Measurements from ENCODE around the gene C1orf87.

The C1orf87 gene, protein sequence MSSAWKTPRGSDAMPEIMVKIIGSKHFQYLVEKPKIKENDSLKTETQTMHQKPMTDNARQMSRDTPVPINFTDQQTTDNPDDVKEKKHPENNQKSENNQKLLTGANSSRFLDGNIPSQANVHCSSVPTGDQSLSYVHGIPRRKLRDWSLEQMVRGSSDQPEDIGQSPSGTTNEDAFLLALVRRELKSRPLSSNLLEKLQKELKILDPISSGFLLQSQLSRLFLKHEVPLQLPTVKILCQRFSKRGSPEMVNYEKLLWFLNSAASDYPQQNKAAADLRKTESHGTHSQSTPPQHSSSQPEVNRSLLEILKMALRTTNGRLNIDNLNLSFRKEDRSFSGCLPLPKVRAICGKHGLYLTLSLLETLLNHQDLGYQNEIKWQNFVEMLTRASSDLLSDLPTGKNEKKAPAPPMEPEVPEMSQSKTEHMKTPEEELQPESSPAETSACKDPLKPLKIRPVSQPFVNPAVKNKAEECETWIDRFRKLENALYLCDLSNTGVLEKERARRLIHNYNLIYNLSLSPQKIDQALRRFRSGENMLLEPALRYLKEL

DNA sequence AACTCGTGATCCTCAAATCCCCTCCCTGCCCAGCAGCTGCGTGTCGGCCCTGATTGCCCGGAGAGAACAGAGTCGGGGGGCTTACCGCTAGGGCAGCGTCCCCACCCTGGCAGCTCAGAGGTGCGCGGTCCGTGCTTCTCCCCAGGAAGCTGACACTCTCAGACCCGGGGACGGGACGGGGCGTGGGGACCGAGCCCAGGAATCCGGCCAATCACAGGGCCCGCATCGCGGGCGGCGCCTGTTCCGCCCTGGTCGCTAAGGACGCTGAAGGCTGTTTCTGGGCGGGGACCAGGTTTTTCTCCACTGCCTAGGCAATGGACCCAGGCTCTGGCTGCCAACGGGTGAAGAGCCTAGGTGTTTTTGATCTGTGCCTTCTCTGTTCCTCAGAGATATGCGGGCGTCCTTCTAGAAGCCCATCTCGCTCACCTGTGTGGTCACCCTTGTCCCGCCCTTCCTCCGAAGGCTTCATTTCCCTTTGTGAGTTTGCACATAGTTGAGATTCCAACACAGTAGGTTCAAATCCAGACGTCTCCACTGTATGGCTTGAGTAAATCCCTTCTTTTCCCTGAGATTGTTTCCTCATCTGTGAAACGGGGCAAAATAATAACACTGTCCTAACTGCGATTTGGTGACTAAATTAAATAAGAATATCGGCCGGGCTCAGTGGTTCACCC, at the start of gene C1orf87:
C1orf87 (minus strand) TSS at position 166 of the 674 bp plus-strand sequence. CDS start 1,127 bp downstream, outside the sequence.
- DNase-seq (ENCODE audit: low read depth): no peak

DNA sequence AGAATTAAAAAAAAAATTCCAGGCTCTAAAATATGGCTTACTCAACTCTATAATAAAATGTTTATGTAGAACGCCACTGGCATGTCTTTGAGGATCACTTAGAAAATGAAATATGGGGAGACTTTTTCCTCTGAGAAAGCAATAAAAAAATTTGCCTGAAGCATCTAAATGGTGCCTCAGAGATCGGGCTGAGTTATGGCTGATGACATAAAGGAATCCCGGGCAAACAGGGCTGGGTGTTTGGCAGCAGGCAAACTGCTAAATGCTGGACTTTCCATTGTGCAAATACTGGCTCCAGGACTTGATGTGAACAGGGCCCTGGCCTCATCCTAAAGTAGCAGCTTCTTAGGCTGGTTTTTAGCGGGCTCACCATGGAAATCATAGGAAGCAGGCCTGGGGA, 44.5 kb upstream of the C1orf87 start:
- no peak for DNase-seq (ENCODE audit: low read depth)

DNA sequence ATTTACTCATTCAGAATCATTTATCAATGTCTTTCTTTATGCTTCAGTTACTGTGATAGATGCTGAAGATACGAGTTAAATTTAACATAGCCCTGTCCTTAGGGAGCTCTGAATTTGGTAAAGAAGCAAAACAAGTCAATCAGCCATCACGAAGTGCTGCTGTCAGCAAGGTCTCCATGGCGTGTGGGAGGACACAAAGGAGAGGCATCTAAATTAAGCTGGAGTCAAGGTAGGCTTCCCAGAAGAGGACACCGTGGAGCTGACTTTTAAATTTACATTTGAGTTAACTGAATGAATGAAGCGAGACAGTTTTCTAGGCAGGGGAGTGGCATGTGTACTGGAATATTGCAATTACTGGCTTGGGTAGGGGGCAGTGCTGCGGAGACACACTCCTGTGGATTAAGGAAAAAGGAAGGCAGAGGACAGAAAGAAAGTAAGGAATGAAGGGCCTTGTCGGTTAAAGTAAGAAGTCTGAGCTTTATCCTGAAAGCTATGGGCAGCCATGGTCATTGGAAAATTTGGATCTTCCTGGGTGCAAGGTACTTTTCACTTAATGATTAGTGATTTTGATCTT, 41.3 kb upstream of the C1orf87 start:
- DNase-seq (ENCODE audit: low read depth): no peak

DNA sequence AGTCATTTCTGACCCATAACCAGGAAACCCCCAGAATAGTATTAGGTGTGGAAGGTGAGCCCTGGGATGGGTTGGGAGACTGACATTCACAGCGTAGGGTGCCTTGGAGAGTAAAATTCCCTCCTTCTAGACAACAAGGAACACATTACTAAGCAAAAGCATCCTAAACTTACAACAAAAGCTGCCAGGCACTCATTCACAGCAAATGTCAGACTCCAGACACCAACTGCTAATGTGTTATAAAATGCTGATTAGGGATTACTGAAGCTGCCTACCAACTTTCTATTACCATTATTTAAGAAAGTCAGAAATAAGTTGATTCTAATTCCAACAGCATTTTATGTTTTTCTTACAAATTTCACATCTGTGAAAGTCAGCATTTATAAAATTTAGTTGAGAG, 40.0 kb upstream of the C1orf87 start:
- no peak for DNase-seq (ENCODE audit: low read depth)

DNA sequence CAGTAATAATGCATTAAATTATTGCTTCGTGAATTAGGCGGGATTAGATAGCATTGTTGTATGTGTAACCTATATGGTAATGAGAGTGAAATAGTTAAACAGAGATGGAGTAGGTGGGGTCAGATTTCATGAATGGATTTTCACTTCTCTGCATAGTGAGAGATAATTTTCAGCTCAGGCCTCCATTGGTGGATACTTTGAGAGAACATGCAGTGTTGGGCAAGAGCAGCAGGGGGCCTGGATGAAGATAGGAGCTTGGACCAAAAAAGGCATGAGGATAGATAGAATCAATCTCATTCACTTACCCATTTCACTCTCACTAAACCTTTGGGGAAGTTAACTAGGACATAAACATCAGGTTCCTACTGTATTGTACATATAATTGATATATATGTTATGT, 39.5 kb upstream of the C1orf87 start:
- DNase-seq (ENCODE audit: low read depth): no peak

DNA sequence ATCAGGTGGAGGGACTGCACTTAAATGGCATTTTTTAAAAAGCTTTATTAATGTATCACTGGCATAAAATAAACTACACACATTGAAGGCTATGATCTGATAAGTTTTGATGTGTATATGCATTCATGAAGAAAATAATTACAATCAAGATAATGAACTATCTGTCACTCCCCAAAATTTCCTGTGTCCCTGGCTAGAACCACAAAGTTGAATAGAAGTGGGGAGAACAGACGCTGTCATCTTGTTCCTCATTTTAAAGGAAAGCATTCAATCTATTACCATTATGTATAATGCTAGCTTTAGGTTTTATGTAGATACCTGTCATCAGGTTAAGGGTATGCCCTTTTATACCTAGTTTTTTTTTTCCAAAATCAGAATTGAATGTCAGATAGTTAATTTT, 38.1 kb upstream of the C1orf87 start:
- DNase-seq (ENCODE audit: low read depth): no peak

DNA sequence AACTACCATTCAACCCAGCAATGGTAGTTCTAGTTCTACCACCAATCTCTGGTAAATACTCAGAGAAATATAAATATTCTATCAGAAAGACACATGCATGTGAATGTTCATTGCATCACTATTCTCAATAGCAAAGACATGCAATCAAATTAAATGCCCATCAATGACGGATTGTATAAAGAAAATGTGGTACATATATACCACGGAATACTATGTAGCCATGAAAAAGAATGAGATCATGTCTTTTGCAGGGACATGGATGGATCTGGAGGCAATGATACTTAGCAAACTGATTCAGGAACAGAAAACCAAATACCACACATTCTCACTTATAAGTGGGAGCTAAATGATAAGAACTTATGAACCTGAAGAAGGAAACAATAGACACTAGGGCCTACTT, 37.5 kb upstream of the C1orf87 start:
- no peak for DNase-seq (ENCODE audit: low read depth)

DNA sequence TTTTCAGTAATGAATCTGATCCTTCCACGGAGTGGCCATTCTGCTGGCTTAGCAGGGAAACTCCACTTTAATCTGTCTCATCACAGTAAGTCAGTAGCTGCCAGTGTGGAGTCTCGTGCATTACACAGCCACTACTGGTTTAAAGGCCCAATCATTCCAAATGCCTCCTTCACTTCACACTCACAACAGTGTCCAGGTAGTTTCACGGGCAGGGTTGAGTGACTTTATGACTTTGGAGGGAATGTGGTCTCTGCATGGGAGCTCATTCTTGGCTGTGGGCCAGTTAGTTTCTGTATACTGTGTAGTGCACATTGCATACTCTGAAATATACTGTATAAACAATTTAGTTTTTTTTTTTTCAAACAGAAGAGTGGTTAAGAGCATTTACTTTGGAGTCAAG, 34.6 kb upstream of the C1orf87 start:
- DNase-seq (ENCODE audit: low read depth): no peak

DNA sequence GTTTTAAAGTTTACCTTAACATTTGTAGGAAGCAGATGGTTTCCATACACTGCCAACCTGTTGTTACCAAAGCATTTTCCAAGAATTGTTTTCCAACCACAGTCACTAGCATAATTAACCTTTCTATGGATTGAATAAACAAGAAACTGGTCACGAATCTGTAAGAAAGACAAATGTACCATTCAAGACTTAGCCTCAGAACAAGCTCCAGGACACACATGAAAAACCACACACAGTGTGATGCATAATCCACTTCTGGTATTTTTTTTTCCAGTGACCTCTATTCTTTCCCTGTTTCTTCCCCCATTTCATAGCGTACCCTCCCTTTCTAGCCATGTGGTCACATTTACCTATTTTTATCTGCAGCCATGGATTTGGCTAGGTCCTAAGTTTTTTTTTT, 29.6 kb upstream of the C1orf87 start:
- DNase-seq (ENCODE audit: low read depth): no peak

DNA sequence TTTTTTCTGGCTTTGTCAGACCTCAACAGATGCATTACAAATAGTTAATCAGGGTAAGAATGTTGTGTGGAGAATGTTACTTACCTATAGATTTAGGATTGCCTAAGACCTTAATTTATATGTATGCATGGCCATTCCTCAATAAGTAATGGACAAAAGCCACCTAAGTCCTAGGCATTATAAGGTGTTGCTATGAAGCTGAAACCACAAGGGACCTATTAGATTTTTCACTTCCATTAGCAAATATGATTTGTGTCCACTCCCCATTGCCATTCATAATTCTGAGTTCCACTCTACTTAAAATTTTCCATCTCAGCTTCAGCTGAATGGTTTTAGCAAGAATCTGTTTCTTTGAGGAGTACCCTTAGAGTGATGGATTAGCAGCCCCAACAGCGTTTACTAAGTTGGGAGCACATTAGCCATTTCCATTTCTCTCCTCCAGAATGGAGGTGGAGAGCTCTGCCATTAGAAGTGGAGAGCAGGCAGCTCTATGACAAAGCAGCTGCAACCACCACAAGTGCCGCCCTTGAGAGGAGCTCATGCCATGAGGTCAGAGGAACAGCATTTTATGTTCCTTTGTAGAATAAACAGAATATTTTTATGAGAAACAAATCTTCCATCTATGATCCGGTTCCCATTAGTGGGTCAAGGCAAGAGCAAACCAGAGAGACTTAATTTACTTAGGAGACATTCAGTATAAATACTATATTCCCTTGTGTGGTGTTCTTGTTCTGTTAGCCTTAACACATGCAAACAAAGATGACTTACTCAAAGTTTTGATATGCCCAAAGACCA, 28.9 kb upstream of the C1orf87 start:
- DNase-seq (ENCODE audit: low read depth): no peak

DNA sequence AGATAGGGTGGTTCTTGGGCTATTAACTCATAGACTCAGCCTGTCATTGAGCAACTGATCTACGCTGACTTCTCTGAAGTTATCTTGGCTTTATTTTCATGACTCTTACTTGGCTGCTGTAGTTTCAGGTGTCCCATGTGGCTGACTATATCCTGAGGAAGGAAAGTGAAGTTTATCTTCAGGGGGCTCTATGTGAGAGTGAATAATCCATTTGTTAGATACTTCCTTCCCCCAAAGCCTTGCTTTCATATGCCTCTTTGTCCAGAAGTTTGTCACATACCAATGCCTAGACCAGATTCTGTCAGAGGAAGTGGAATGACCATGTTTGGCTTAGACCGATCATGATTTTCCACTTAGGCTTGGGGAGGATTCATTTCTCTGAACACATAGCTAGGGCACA, 27.9 kb upstream of the C1orf87 start:
- no peak for DNase-seq (ENCODE audit: low read depth)

DNA sequence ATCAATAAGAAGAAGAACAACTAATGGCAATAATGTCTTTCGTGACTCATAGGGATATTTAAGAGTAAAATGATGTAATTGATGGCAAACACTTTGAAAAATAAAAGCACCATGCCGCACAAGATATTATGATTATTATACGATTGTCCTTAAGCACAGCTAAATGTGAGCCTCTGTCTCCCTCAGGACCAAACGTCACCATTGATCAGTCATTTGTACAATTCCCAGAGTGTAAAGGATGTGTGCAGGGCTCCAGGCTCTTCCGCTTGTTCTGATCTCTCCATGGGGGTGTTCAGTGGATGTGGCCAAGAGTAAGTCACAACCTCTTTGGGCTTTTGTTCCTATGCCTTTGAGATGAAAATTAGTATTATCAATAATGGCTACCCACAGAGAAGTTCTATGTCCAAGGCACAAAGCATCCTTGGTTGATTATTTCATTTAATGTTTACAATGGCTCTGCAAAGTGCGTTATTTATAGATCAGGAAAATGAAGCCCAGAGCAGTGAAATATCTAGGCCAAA, 17.7 kb upstream of the C1orf87 start:
- no peak for DNase-seq (ENCODE audit: low read depth)

DNA sequence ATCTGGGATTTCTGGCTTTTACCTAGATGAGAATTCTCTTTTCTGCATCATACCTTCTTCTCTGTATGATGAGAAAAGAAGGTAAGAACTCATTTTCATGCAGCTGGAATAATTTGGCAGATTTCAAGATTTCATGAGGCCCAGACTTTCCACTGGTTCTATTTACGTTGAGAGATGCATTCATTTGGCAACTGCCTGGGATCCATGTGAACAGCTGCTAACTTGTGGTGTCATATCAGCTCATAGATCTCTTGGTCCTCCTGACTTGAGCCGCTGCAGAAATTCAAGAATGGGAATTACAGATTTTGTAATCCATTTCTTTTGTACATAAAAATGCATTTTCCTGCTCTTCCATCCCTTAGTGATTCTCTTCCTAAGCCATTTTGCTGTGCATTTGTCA, 17.1 kb upstream of the C1orf87 start:
- DNase-seq (ENCODE audit: low read depth): no peak

DNA sequence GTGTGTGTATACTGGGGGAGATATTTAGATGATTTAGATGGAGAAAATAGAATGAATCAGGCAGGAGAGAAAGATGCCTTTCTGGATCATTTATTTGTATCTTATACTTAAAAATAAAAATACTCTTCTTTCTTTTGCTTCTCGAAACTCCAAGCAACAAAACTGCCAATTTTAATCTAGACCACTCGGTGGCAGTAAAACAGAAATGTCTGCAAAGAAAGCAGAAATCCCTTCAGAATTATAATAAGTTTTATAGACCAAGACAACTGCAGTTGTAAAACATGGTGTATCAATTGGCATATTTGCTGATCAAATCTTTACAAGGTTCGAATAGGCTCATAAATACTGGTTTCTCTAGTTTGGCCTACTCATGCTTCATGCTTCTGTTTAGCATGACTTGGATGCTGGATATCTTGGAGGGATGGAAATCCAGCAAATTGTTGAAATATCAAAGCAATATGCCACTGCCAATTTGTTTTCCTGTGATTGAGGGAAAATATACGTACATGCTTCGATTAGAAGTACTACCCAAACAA, 15.1 kb upstream of the C1orf87 start:
- peak; percentile 11 for DNase-seq (ENCODE audit: low read depth)

DNA sequence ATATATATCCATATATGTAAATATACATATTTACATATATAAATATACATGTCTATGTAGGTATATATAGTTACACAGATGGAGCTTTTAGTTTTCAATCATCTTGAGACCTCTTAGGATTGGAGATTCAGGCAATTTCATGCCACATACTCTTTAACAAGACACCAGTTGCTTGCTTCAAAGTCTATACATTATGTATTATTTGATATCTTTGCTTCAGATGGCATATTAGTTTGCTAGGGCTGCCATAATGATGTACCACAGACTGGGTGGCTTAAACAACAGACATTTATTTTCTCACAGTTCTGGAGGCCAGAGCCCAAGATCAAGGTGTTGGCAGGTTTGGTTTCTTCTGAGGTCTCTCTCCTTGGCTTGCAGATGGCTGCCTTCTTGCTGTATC, 14.1 kb upstream of the C1orf87 start:
- no peak for DNase-seq (ENCODE audit: low read depth)

DNA sequence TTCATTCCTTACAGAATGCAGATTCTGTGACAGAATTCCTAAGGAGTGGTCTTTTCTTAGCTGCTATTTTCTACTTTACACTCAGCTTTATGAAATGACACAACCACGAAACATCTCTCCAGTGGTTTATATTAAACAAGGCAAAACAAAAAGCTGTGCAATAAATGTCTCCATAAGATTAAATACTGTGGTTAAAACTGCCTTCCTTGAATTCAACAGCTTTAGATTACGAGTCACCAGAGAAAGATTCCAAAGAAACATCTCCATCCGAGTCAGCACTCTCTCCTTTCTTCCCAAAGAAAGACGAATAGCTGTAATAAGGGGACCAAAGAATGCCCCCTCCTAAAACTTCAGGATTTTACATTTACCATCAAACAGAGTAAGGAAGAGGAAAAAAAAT, 4.6 kb upstream of the C1orf87 start:
- DNase-seq (ENCODE audit: low read depth): no peak

DNA sequence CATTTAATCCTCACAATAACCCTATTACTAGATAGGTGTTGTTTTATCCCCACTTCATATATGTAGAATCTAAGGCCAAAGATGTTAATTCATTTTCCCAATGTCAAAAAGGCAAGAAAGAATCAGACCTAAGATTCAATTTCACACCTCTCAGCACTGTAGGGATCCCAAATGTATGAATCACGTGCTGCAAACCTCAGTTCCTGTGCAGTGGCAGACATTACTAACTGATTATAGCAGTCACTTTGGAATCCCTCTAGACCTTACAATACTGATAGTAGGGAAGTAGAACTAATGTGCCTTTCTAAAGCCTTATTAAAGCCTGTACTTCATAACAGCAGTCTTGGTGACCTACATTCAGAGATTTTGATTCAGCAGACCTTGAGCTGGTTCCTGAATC, 2.3 kb downstream of the C1orf87 start:
- DNase-seq (ENCODE audit: low read depth): no peak

DNA sequence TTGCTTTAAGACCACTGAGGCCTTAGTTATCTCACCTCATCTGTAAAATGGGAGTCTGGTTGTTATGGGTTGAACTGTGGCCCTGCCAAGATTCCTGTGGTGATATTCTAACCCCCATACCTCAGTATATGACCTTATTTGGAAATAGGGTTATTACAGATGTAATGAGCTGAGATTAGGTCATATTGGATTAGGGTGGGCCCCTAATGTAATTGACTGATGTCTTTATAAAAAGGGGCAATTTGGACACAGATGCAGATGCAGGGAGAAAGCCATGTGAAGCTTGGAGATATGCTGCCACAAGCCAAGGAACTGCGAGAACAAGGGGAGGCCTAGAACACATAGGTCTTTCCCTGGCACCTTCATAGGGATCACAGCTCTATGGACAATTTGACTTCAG, 3.9 kb downstream of the C1orf87 start:
- DNase-seq (ENCODE audit: low read depth): no peak

DNA sequence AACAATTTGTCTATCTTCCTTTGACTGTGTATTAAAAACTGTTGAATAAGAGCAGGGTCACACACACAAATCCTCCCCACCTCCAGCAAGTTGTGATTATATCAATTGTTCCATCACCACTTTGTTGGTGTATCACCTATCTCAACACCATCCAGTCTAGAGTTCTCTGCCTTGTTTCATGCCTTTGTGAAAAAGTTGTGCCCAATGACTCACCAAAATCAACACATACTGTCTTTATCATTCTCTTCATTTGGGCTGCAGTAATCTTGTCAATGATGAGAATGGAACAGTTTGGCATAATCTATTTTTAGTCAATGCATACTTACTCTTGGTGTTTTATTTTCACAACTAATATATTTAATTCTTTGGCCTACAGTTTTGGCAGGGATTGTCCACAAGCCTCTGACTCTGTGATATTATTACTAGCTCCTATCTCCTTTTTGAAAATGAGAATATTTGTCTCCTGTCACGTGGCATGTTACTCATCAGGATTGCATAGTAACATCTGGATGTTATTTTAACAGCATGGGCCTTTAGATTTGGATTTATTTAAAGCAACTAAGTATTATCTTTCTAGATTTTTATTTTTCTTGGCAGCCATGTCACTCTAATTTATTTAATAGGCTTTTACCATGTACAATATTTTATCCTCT, 5.1 kb downstream of the C1orf87 start:
- DNase-seq (ENCODE audit: low read depth): no peak

DNA sequence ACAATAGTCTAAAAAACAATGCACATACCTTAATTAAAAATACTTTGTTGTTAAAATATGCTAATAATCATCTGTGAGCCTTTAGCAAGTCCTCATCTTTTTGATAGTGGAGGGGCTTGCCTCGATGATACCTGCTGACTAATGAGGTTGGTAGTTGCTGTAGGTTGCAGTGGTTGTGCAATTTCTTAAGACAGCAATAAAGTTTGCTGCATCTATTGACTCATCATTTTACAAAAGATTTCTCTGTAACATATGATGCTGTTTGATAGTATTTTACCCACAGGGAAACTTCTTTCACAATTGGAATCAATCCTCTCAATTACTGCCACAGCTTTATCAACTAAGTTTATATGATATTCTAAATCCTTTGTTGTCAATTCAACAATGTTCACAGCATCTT, 7.6 kb downstream of the C1orf87 start:
- DNase-seq (ENCODE audit: low read depth): peak; percentile 28

DNA sequence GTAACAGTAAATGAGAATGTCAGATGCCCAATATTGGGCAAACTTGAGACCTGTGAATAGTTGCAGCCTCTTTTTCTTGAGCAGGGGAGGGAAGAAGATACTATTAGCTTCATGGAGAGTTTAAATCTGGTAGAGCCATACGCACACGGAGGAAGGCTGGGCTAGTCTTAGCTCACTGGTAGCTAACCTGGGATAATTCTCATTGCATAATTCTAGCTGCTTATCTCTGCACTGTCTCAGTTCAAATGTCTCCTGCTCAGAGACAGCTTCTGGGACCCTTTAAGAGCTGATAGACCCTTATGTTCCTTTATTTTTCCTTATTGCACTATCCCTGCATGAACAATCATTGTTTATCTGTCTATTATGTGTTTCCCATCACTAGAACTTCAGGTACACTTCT, 8.4 kb downstream of the C1orf87 start:
- DNase-seq (ENCODE audit: low read depth): no peak
